ENCODE data around the gene CLRN3. TPM values are rescaled to one million over a fixed set of nuclear protein-coding genes. Genes with fewer than 3 reads are reported as not detected.

CLRN3 gene
- total and polyA plus RNA-seq, 2 of the 8 experiments (the other 6 are each of a cell fraction or from before 2014, with no cell fraction given), result not detected

GRCh38 chr10:127919418-127920271, 26.9 kb upstream of the CLRN3 start (continued):
- TF ChIP-seq TCF12 (IDR thresholded peaks at IDR 0.05; ENCODE audit: low read depth, low read length), result no peak

Data from H1 (cell line).